ENCODE measurements around the gene ZBTB11. TPM values are rescaled to one million over a fixed set of nuclear protein-coding genes. Genes with fewer than 3 reads are reported as not detected.

Gene ZBTB11
- total and polyA plus RNA-seq, 2 experiments from 2014 or later, result 7.7 to 22.4 TPM

GRCh38 chr3:101618726-101619125, 58.2 kb downstream of the ZBTB11 start:
- H3K4me3 Mint-ChIP-seq, result no peak overlapping the region
- Histone ChIP-seq H3F3A (replicated peaks; ENCODE audit: low read depth) (no peaks in the 10 kb centered on the region), H3K27me3 (ENCODE audit: insufficient read depth) (no peaks in the 10 kb centered on the region), H2AFZ (no peak overlapping the region), H3K4me2 (no peak overlapping the region), H3K4me1 (ENCODE audit: insufficient read depth) (no peaks in the 10 kb centered on the region), H3K4me3 (no peak overlapping the region), H4K20me1 (replicated peaks; ENCODE audit: insufficient read depth) (no peaks in the 10 kb centered on the region), H3K9me2 (ENCODE audit: insufficient read depth) (peaks cover 3% of the 10 kb centered on the region; the same call in 1 of the 2 replicates), H3K36me3 (ENCODE audit: insufficient read depth) (no peaks in the 10 kb centered on the region), H3K79me2 (replicated peaks; ENCODE audit: insufficient read depth) (no peaks in the 10 kb centered on the region), H3K27ac (ENCODE audit: low read depth) (no peak overlapping the region)
- no peaks in the 10 kb centered on the region for H3K4me1 Mint-ChIP-seq
- peaks cover 9% of the 10 kb centered on the region for H3K27me3 Mint-ChIP-seq (ENCODE audit: insufficient read depth, low read depth, poor library complexity)
- DNase-seq (ENCODE audit: low spot score) (no peak), ATAC-seq (no peak)
- no peak overlapping the region for H3K27ac Mint-ChIP-seq
- peaks cover 10% of the 10 kb centered on the region for H3K9me3 Mint-ChIP-seq
- H3K36me3 Mint-ChIP-seq (ENCODE audit: low read depth), result peaks cover 3% of the 10 kb centered on the region; the same call in 1 of the 3 replicates
- TF ChIP-seq REST (IDR thresholded peaks at IDR 0.05; ENCODE audit: unreplicated experiment), result no peak
- no peak for TF ChIP-seq CREB1 (CRISPR knock-in tag; IDR thresholded peaks at IDR 0.05; ENCODE audit: low read depth)
- TF ChIP-seq NANOG (IDR thresholded peaks at IDR 0.05; ENCODE audit: borderline replicate concordance), result no peak
- TF ChIP-seq EZH2phosphoT487 (IDR thresholded peaks at IDR 0.05; ENCODE audit: unreplicated experiment), result no peak
- no peak for TF ChIP-seq EZH2 (IDR thresholded peaks at IDR 0.05; ENCODE audit: low read depth, unreplicated experiment)
- TF ChIP-seq, protein P1, sequence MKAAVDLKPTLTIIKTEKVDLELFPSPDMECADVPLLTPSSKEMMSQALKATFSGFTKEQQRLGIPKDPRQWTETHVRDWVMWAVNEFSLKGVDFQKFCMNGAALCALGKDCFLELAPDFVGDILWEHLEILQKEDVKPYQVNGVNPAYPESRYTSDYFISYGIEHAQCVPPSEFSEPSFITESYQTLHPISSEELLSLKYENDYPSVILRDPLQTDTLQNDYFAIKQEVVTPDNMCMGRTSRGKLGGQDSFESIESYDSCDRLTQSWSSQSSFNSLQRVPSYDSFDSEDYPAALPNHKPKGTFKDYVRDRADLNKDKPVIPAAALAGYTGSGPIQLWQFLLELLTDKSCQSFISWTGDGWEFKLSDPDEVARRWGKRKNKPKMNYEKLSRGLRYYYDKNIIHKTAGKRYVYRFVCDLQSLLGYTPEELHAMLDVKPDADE (IDR thresholded peaks at IDR 0.05), result no peak
- TF ChIP-seq ZNF462 (CRISPR knock-in tag; IDR thresholded peaks at IDR 0.05), result no peak
- no peak for TF ChIP-seq CTCF (conservative IDR thresholded peaks at IDR 0.05; ENCODE audit: low read depth in 2 of 2)
- TF ChIP-seq STAT1 (IDR thresholded peaks at IDR 0.05; ENCODE audit: unreplicated experiment), result no peak
- TF ChIP-seq POLR2AphosphoS5 (IDR thresholded peaks at IDR 0.05; ENCODE audit: low read depth), result no peak
- no peak for TF ChIP-seq JUNB (IDR thresholded peaks at IDR 0.05; ENCODE audit: unreplicated experiment)

Data from GM23338 (cell line).